NCI-H345 treated with DMSO at 0.1 percent for 48 hours (cell line): ENCODE results near the gene C4BPA.

Experiments used
- DNase-seq: peaks from one replicate; lab custom pipeline; 2025; ENCODE audit not compliant: unreplicated experiment; lab: John Stamatoyannopoulos, UW

Gene C4BPA

GRCh38 chr1:207112616-207113296 lies 8.7 kb downstream of the C4BPA start:
- no peak for DNase-seq

- no peak for DNase-seq
Observed at GRCh38 chr1:207115269-207115668, 11.2 kb downstream of the C4BPA start.

GRCh38 chr1:207124389-207124788 lies 20.4 kb downstream of the C4BPA start:
- DNase-seq, result no peak

GRCh38 chr1:207128336-207128921 lies 24.4 kb downstream of the C4BPA start:
- DNase-seq, result no peak

- DNase-seq, result no peak
Observed at GRCh38 chr1:207129053-207129452, 25.0 kb downstream of the C4BPA start.

GRCh38 chr1:207130252-207131036 lies 26.4 kb downstream of the C4BPA start:
- no peak for DNase-seq

- DNase-seq, result no peak
Observed at GRCh38 chr1:207131163-207131562, 27.1 kb downstream of the C4BPA start.

- no peak for DNase-seq
Observed at GRCh38 chr1:207134581-207134980, 30.5 kb downstream of the C4BPA start.

GRCh38 chr1:207139616-207140015 lies 35.6 kb downstream of the C4BPA start:
- DNase-seq, result no peak

- DNase-seq, result no peak
Observed at GRCh38 chr1:207140536-207140935, 36.5 kb downstream of the C4BPA start.

- DNase-seq, result no peak
Observed at GRCh38 chr1:207145401-207146058, 41.5 kb downstream of the C4BPA start.

- DNase-seq, result no peak
Observed at GRCh38 chr1:207151920-207152319, 47.9 kb downstream of the C4BPA start.

- no peak for DNase-seq
Observed at GRCh38 chr1:207152792-207153468, 48.9 kb downstream of the C4BPA start.

- DNase-seq, result no peak
Observed at GRCh38 chr1:207155028-207155427, 51.0 kb downstream of the C4BPA start.

GRCh38 chr1:207156095-207156494 lies 52.1 kb downstream of the C4BPA start:
- no peak for DNase-seq

- no peak for DNase-seq
Observed at GRCh38 chr1:207156826-207157225, 52.8 kb downstream of the C4BPA start.

GRCh38 chr1:207164086-207164485 lies 60.1 kb downstream of the C4BPA start:
- no peak for DNase-seq

- peak; percentile 3 for DNase-seq
Observed at GRCh38 chr1:207172321-207172720, 68.3 kb downstream of the C4BPA start.

GRCh38 chr1:207172885-207173284 lies 68.9 kb downstream of the C4BPA start:
- no peak for DNase-seq

- DNase-seq, result no peak
Observed at GRCh38 chr1:207173396-207173795, 69.4 kb downstream of the C4BPA start.

GRCh38 chr1:207174913-207175312 lies 70.9 kb downstream of the C4BPA start:
- DNase-seq, result no peak
